Measurements from ENCODE around the gene MACROD2. TPM values are rescaled to one million over a fixed set of nuclear protein-coding genes. Genes with fewer than 3 reads are reported as not detected.

MACROD2 gene
- total RNA-seq, 1 donor from 2014 or later: 2.4 TPM

GRCh38 chr20:15122613-15123012 lies 1127.3 kb downstream of the MACROD2 start:
- no peaks in the 10 kb centered on the region for H3K9me3 ChIP-seq (ENCODE audit: insufficient read depth, low read depth, low read length)
- no peaks in the 10 kb centered on the region for H3K36me3 ChIP-seq (ENCODE audit: insufficient read depth, low read length)
- no peaks in the 10 kb centered on the region for H3K27me3 ChIP-seq (ENCODE audit: insufficient read depth, low read length)
- H3K4me1 ChIP-seq (ENCODE audit: insufficient read depth, low read length): no peaks in the 10 kb centered on the region
- no peaks in the 10 kb centered on the region for H3K79me2 ChIP-seq (ENCODE audit: insufficient read depth, low read length)
- H3K27ac ChIP-seq (ENCODE audit: low read depth, low read length): no peak overlapping the region
- DNase-seq (ENCODE audit: low read depth) (no peak), FAIRE-seq (no peak)
- Mint-ChIP-seq H3K9me3 (ENCODE audit: unreplicated experiment) (no peaks in the 10 kb centered on the region), H3K27me3 (ENCODE audit: low read depth, unreplicated experiment) (no peaks in the 10 kb centered on the region), H3K36me3 (ENCODE audit: low read depth, unreplicated experiment) (no peaks in the 10 kb centered on the region), H3K4me1 (ENCODE audit: low read depth, unreplicated experiment) (no peaks in the 10 kb centered on the region), H3K4me3 (ENCODE audit: unreplicated experiment) (no peak overlapping the region), H3K27ac (ENCODE audit: unreplicated experiment) (no peak overlapping the region)
- no peak overlapping the region for H2AFZ ChIP-seq (ENCODE audit: low read depth, low read length)
- no peaks in the 10 kb centered on the region for H4K20me1 ChIP-seq (ENCODE audit: insufficient read depth, low read length)
- H3K4me2 ChIP-seq (ENCODE audit: low read length): no peak overlapping the region
- no peak overlapping the region for H3K9ac ChIP-seq (ENCODE audit: low read length)
- TF ChIP-seq, protein P1, sequence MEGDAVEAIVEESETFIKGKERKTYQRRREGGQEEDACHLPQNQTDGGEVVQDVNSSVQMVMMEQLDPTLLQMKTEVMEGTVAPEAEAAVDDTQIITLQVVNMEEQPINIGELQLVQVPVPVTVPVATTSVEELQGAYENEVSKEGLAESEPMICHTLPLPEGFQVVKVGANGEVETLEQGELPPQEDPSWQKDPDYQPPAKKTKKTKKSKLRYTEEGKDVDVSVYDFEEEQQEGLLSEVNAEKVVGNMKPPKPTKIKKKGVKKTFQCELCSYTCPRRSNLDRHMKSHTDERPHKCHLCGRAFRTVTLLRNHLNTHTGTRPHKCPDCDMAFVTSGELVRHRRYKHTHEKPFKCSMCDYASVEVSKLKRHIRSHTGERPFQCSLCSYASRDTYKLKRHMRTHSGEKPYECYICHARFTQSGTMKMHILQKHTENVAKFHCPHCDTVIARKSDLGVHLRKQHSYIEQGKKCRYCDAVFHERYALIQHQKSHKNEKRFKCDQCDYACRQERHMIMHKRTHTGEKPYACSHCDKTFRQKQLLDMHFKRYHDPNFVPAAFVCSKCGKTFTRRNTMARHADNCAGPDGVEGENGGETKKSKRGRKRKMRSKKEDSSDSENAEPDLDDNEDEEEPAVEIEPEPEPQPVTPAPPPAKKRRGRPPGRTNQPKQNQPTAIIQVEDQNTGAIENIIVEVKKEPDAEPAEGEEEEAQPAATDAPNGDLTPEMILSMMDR (IDR thresholded peaks at IDR 0.05; ENCODE audit: insufficient read depth, low read depth, low read length): no peak
- TF ChIP-seq EZH2 (IDR thresholded peaks at IDR 0.05; ENCODE audit: insufficient read depth, low read length): no peak
- H3K4me3 ChIP-seq (ENCODE audit: insufficient read depth, low read depth, low read length): no peak overlapping the region

DNA sequence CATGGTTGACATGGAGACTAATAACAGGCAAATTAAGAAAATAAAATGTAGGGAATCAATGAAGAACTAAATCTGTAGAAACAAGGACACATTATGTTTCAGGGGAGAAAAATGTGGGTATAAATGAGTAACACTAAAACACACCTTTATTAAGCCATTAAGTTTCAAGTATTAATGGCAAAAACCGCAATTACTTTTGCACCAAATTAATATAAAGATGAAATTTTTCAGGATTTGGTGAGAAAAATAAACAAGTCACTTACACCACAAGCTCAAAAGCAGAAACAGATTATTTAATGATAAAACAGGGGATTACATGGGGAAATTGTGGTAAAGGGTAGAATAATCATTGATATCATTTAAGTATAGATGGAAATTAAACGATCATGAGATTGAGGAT lies 1135.9 kb downstream of the MACROD2 start:
- no peaks in the 10 kb centered on the region for H3K36me3 ChIP-seq (ENCODE audit: insufficient read depth, low read length)
- H3K79me2 ChIP-seq (ENCODE audit: insufficient read depth, low read length): no peaks in the 10 kb centered on the region
- H3K27ac ChIP-seq (ENCODE audit: low read depth, low read length): no peak overlapping the region
- no peak overlapping the region for H3K4me2 ChIP-seq (ENCODE audit: low read length)
- no peaks in the 10 kb centered on the region for H4K20me1 ChIP-seq (ENCODE audit: insufficient read depth, low read length)
- H3K4me3 ChIP-seq (ENCODE audit: insufficient read depth, low read depth, low read length): no peak overlapping the region
- no peak overlapping the region for H3K4me3 Mint-ChIP-seq (ENCODE audit: unreplicated experiment)
- DNase-seq (ENCODE audit: low read depth): no peak
- no peaks in the 10 kb centered on the region for H3K36me3 Mint-ChIP-seq (ENCODE audit: low read depth, unreplicated experiment)
- no peaks in the 10 kb centered on the region for H3K9me3 Mint-ChIP-seq (ENCODE audit: unreplicated experiment)
- H2AFZ ChIP-seq (ENCODE audit: low read depth, low read length): no peak overlapping the region
- H3K27me3 ChIP-seq (ENCODE audit: insufficient read depth, low read length): no peaks in the 10 kb centered on the region
- no peaks in the 10 kb centered on the region for H3K4me1 Mint-ChIP-seq (ENCODE audit: low read depth, unreplicated experiment)
- no peak overlapping the region for H3K27ac Mint-ChIP-seq (ENCODE audit: unreplicated experiment)
- H3K4me1 ChIP-seq (ENCODE audit: insufficient read depth, low read length): no peaks in the 10 kb centered on the region
- no peaks in the 10 kb centered on the region for H3K9me3 ChIP-seq (ENCODE audit: insufficient read depth, low read depth, low read length)
- no peak for FAIRE-seq
- no peak overlapping the region for H3K9ac ChIP-seq (ENCODE audit: low read length)
- TF ChIP-seq, protein P1 (IDR thresholded peaks at IDR 0.05; ENCODE audit: insufficient read depth, low read depth, low read length): no peak
- no peak for TF ChIP-seq EZH2 (IDR thresholded peaks at IDR 0.05; ENCODE audit: insufficient read depth, low read length)
- no peaks in the 10 kb centered on the region for H3K27me3 Mint-ChIP-seq (ENCODE audit: low read depth, unreplicated experiment)

DNA sequence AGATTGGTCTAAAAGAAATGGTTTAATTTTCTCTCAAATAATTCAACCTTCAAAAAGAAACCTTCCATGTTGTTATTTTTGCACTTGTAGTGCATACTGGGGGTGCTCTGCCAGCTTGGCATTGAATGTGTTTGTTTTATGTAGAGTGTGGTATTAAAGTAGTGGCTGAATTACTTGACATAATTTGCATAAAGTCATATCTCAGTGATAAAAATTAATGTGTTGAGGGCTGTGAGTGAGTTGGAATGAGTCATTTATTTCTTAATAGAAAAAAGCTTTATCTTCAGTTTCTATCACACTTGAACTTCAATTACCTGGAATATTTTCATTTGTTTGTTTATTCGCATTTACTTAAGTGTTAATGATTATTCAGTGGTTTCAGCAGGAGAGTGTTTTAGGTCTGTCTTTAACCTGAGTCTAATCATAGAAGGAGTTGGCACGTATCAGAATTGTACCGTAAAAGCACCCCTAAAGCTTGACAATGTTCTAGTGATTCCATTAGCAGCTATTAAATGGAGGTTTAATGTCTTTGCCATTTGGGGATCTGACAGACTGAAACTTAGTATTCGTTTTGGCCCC lies 1143.3 kb downstream of the MACROD2 start:
- Mint-ChIP-seq H3K27ac (ENCODE audit: unreplicated experiment) (no peak overlapping the region), H3K4me3 (ENCODE audit: unreplicated experiment) (no peak overlapping the region), H3K9me3 (ENCODE audit: unreplicated experiment) (no peaks in the 10 kb centered on the region), H3K4me1 (ENCODE audit: low read depth, unreplicated experiment) (no peaks in the 10 kb centered on the region), H3K36me3 (ENCODE audit: low read depth, unreplicated experiment) (peaks cover 2% of the 10 kb centered on the region), H3K27me3 (ENCODE audit: low read depth, unreplicated experiment) (no peaks in the 10 kb centered on the region)
- Histone ChIP-seq H3K27me3 (ENCODE audit: insufficient read depth, low read length) (no peaks in the 10 kb centered on the region), H3K27ac (ENCODE audit: low read depth, low read length) (no peak overlapping the region), H3K4me3 (ENCODE audit: insufficient read depth, low read depth, low read length) (no peak overlapping the region), H3K79me2 (ENCODE audit: insufficient read depth, low read length) (no peaks in the 10 kb centered on the region), H3K9me3 (ENCODE audit: insufficient read depth, low read depth, low read length) (no peaks in the 10 kb centered on the region), H4K20me1 (ENCODE audit: insufficient read depth, low read length) (no peaks in the 10 kb centered on the region), H3K4me2 (ENCODE audit: low read length) (no peak overlapping the region), H3K36me3 (ENCODE audit: insufficient read depth, low read length) (no peaks in the 10 kb centered on the region), H2AFZ (ENCODE audit: low read depth, low read length) (no peak overlapping the region), H3K9ac (ENCODE audit: low read length) (no peak overlapping the region), H3K4me1 (ENCODE audit: insufficient read depth, low read length) (no peaks in the 10 kb centered on the region)
- DNase-seq (ENCODE audit: low read depth) (no peak), FAIRE-seq (no peak)
- TF ChIP-seq, protein P1 (IDR thresholded peaks at IDR 0.05; ENCODE audit: insufficient read depth, low read depth, low read length): no peak
- no peak for TF ChIP-seq EZH2 (IDR thresholded peaks at IDR 0.05; ENCODE audit: insufficient read depth, low read length)
